Measurements from ENCODE around the gene NEK10.
A peak's percentile ranks its signal among the peaks of the same experiment; 100 is the strongest.
"Not testable (repeated sequence)": the region's sequence is repeated elsewhere in the genome, so short reads cannot be mapped to it uniquely, and the experiment has no call there.

Gene NEK10, protein sequence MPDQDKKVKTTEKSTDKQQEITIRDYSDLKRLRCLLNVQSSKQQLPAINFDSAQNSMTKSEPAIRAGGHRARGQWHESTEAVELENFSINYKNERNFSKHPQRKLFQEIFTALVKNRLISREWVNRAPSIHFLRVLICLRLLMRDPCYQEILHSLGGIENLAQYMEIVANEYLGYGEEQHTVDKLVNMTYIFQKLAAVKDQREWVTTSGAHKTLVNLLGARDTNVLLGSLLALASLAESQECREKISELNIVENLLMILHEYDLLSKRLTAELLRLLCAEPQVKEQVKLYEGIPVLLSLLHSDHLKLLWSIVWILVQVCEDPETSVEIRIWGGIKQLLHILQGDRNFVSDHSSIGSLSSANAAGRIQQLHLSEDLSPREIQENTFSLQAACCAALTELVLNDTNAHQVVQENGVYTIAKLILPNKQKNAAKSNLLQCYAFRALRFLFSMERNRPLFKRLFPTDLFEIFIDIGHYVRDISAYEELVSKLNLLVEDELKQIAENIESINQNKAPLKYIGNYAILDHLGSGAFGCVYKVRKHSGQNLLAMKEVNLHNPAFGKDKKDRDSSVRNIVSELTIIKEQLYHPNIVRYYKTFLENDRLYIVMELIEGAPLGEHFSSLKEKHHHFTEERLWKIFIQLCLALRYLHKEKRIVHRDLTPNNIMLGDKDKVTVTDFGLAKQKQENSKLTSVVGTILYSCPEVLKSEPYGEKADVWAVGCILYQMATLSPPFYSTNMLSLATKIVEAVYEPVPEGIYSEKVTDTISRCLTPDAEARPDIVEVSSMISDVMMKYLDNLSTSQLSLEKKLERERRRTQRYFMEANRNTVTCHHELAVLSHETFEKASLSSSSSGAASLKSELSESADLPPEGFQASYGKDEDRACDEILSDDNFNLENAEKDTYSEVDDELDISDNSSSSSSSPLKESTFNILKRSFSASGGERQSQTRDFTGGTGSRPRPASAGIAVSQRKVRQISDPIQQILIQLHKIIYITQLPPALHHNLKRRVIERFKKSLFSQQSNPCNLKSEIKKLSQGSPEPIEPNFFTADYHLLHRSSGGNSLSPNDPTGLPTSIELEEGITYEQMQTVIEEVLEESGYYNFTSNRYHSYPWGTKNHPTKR

DNA sequence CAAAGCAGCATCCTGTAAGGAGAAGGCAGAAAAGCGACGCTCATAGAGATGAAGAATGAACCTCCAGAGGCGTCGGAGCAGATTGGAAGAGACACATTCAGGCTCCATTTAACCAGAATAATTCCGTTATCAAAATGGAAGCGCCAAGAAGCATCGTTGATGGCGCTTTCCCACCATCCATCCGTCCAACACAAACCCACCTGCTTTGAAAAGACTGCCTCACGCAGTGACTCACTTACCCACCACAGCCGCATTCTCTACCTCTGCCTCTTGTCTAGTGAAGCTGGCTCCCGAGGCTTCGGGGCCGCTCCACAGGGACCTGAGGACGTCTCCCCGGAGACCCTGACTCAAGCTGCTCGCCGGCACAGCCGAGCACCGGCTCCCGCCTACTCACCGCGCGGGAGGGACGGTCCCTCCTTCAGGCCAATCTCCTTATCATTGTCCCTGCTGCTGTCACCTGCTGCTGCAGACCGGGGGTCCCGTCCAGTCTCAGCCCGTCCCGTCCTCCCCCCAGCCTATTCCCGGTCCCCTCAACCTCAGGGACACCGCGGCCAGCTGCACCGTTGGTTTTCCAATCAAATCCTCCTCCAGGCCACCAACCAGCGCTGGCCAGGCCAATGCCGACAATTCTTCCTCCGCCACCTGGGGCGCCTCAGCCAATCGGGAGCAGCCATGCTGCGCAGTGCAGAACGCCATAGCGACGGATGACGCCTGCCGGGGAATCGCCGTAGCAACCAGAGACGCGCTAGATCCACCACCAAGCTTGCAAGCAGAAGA is at the start of gene NEK10:
NEK10 (minus strand) TSS at position 553 of the 777 bp plus-strand sequence. CDS start 16,501 bp downstream, outside the sequence.
- peak; percentile 78 to 81 for DNase-seq (ENCODE audit: low read depth in 2 of 2)

DNA sequence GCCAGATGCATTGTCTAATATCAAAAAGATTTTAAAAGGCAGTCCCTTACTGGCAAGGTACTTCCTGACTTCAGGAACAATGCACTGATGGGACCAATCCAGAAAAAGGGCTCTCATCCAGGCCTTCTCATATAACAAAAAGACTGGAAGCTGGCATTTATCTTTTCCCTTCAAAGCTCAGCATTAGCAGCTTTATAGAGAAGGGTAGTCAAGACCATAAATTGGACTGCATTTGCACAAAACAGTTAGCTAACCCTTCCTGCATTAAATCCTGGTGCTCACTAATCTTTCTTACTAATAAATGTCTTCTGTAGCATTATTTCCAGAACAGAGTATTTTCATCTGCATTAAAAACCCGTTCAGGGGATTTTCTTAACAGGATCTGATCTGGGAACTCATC is 46.0 kb upstream of the NEK10 start:
- DNase-seq (ENCODE audit: low read depth in 2 of 2), result no peak

DNA sequence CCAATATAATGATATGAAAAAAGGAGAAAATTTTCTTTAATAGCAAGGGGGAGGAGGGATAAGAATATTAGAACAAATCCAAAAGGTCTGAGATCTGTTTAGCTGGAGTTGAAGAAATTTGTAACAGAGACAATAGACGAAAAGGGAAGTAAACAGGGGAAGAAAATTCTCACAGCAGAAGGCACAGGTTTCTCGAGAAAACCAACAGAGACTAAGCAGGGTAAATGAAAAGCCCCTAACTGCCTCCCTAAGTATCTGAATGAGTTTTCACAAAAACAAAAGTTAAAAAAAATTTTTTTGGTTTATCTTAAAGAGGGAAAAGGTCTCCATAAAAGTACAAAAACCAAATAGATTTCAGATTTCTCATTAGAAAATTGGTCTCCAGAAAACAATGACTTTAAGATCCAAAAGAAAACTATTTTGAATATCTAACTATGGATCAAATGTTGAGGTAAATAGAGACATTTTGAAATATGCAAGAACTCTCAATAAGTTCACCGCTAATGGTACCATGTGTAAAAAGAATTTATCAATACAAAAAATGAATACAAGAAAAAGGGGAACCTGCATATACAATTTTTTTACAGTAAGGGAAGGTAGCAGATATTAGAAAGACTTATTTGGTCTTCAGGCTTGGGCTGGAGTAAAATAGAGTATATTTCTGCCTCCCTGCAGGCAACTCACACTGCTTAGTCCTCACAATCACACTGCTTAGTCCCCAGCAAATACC is 23.9 kb upstream of the NEK10 start:
- DNase-seq (ENCODE audit: low read depth in 2 of 2), result no peak

DNA sequence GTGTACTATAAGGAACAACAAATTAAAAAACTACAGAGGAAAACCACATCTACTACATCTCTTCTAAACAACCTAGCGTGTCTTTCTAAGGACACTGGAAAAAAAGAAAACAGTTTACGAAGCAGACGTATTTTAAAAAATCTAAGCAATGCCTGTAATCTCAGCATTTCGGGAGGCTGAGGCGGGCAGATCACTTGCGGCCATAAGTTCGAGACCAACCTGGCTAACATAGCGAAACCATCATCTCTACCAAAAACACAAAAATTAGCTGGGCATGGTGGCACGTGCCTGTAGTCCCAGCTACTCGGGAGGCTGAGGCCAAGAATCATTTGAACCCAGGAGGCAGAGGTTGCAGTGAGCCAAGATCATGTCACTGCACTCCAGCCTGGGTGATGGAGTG is 23.2 kb upstream of the NEK10 start:
- DNase-seq (ENCODE audit: low read depth in 2 of 2), result not testable (repeated sequence)

DNA sequence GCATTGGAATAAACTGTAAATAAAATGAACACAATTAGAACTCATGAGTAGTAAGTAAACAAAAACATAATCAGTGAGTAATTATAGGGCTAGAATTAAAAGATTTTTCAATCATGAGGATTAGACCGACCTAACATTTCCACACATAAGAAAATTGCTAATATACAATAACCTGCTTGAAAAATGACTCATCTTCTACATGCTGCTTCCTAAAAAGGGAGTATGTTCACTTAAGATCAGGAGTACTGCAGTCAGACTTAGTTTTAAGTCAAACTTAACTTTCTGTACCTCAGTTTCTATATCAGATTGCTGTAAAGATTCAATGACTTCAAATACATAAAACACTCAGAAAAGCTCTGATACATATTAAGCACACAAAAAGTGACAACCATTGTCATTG is 22.6 kb upstream of the NEK10 start:
- no peak for DNase-seq (ENCODE audit: low read depth in 2 of 2)

DNA sequence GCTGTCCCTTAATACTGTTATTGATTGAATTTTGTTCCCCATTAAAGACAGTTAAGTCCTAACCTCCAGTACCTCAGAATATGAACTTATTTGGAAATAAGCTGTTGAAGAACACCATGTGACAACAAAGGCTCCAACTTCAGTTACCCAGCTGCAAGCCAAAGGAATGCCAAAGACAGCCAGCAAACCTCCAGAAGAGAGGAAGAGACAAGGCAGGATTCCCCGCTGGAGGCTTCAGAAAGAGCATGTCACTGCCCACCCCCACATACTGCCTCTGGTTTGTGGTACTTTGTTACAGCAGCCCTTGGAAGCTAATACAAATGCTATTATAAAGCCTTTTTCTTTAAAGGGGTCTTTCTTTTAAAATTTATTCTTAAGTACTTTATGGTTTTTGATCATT is 18.4 kb upstream of the NEK10 start:
- no peak for DNase-seq (ENCODE audit: low read depth in 2 of 2)

DNA sequence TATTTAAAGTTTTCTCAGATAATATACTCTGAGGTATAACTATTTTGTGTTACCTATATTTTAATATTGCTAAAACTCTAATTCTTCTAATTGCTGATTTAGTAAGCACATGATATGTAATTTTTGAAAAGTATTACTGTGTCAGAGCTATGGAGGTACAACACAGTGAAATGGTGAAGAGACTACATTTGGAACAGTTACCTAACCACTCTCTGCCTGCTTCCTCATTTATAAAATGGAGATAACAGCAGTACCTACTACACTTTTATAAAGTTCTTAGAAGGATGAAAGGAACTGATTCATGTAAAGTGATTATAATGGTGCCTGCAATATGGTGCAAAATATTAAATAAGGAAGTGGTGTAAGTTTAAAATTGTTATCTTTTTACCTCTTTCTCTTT is 16.3 kb upstream of the NEK10 start:
- DNase-seq (ENCODE audit: low read depth in 2 of 2), result no peak

DNA sequence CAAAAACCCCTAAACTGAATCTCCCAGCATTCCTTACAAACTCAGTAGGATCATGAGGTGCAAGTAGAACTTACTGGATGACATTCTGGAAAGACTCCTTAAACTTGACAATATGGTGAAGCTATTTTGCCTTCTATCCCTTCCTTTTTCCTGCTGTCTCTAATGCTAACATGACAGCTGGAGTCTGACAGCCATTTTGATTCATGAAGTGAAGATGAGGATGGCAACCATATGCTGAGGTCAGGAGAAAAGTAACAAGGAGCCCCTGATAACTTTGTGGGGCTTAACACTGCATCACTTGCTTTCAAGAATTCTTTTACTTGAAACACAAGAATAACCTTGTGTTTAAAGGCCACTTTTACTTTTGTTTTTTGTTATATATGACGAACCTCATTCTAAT is 15.0 kb upstream of the NEK10 start:
- DNase-seq (ENCODE audit: low read depth in 2 of 2), result no peak

DNA sequence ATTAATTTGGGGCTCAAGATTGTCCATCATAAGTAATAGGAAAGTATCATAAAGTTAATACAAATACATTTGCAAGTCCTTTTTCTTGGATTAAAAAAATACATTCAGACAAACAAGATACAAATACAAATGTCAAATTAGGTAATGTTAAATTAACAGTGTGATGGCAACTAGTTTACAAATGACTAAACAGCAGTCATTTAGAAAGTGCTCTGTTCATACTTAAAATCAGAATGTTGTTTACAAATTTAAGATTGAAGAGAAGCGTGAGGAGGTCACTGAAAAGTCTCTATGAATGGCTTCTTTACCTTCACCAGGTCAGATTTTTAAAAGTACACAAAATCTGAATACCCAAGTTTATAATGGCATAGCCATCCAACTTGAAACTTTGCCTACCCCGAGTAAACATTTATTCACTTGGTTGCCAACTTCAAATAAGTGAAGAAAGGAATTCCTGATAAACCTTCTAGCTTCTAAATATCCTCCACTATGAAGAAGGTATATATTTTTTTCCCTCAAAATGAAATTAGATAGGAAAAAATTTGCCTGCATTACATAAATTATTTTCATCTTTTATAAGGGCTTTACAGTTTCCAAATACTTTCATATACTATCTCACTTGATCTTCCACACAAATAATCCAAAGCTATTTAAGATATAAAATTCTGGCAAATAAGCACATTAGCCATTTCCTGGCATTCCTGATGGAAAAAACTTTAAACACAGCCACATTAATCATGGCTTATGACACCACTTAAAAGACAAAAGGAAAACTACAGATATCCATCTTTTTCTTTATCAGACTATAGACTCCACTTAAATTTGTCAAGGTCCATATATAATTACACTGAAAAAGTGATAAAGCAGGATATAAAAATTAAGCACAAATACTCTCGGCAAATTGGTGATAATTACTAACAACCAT is 11.5 kb upstream of the NEK10 start:
- DNase-seq (ENCODE audit: low read depth in 2 of 2), result no peak

DNA sequence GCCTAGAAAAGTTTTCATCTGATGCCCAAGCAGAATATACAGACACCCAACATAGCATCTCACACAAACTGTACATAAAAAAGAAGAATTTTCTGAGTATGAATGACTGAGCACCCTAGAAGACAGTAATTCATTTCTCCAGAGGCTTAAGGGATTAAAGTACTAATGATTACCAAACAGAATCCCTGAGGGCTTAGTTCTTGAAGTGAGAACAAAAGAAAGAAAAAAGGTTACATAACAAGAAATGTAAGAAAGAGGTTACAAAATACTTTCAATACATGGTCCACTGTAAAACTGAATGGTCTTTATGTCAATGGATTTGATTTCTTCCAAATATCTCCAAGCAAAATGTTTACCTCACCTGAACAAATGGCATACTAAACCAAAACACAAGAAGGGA is 9.1 kb upstream of the NEK10 start:
- DNase-seq (ENCODE audit: low read depth in 2 of 2), result no peak

DNA sequence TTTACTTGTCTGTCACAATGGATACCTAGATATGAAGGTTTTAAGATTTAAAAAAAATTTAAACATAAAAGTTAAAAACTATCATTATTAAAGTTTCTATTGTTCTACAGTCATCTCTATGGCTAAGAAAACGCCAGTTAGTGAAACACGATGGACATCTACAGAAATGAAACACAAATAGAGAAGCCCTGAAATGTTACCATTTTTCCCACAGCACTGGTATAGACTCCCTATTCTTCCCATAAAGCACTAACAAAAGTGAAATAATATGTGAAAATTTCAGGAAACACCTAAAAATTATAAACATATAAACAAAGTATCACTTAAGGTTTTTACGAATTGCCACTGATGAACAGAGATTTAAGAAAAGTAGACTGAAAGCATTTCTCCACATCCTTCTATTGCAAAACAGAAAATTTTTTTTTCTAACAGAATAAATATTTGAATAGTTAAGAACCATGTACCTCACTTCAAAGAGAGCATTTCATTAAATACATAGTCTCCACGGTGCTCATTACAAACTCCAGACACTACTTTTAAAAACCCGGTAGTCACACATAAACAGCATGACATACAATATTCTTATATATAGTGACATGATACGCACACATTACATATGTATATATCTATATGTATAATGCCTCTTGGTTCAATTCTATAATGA is 7.1 kb upstream of the NEK10 start:
- DNase-seq (ENCODE audit: low read depth in 2 of 2), result no peak

DNA sequence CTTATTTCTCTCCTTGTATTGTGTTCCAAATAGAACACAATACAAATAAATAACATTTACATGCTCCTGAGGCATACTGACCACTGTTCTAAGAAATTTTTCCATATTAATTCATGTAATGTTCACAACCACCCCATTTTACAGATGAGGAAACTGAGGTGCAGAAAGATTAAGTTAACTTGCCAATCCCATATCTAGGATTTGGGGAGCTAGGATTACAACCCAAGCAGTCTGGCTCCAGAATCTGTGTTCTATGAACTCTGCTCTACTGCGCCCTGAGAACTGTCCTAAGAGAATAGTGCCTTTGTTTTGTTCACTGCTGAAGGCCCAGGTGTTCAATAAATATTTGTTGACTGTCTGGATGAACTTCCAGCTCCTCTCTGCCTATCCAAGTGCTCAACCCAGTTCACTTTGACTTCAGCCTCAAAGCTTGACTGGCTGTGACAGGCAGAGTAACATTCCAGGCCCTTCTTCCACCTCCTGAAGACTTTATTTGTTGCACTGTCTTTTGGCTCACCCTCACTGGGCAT is 3.1 kb downstream of the NEK10 start:
- DNase-seq (ENCODE audit: low read depth in 2 of 2), result no peak

DNA sequence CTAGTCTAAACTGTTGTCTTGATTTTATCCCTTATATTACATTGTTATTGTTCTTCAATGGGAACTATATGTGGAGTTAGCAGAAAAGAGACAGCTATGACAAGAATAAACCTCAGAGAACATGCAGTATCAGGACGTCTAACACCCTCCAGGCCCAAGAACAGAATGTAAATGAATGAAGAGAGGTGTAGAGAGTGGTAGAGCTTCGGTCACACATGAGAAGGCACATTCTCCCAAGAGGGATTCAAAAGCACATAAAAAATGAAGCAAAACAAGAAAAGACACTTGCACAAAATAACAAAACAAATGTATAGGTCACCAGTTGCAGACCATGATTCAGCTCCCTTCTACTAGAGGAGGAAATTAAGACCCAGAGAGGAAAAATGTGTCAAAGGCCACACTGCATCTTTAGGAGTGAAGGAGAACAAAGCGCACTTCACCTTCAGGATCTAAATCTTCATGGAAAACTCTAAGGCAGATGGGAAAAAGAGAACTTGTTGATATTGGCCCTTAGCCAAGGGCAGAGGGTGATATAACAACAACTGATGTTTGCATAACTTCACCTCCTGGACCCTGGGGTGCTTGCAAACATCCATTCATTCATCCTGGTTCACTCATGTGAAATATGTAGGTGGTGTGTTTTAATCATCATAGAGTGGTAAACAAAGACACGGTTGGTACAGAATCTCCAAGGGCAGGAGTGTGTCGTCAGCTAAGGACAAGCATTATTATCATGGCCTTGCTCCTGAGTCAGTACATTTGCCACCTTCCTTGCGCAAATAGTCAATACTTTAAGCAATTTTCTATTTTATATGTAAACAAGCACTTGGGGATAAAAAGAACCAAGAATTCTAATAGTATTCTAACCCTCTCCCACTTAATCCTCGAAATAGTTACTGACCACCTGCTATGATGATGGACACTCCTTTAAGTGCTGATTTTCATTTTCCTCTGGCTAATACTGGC is 8.8 kb downstream of the NEK10 start:
- no peak for DNase-seq (ENCODE audit: low read depth in 2 of 2)

DNA sequence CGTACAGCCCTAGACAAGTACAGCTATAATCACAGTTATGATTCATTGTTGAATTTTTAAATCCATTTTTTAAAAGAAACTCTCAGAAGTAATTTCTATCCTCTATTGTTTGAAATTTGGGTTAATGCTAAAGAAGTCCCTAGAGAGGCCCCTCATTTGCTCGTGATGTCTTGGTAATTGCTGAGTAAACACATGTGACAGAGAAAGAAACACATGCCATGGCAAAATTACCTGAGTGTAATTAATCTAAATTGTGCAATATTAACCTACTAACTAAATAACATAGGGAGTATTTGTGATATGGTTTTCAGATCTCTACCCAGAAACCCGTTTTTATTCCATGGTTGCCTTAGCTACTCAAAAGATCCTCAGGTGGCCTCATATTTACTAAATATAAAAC is 10.8 kb downstream of the NEK10 start:
- no peak for DNase-seq (ENCODE audit: low read depth in 2 of 2)

DNA sequence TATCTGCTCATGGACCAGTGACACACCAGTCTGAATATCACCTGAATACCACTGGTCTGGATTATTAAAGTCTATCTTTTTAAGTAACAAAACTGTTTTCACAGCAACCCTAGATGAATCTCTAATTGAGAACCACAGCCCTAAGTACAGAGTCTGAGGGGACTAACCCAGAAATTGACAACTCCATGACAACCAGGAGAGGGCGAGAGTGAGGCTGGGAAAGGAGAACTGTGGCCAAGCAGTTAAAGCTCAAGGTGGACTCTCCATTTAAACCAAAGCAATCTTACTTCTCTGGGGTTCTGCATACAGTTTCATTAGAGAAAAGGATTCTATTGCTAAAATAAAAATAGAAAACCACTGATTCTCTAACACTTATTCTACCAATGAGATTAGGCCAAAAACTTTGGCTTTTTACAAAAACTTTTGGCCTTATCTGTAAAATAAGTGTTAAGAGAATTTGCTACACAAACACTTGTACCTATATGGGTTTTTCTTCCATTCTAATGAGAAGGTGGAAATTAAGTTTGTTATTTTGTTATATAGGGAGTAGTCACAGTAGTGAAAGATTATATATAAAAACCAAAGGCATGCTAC is 11.4 kb downstream of the NEK10 start:
- DNase-seq (ENCODE audit: low read depth in 2 of 2), result peak; percentile 13 to 37

DNA sequence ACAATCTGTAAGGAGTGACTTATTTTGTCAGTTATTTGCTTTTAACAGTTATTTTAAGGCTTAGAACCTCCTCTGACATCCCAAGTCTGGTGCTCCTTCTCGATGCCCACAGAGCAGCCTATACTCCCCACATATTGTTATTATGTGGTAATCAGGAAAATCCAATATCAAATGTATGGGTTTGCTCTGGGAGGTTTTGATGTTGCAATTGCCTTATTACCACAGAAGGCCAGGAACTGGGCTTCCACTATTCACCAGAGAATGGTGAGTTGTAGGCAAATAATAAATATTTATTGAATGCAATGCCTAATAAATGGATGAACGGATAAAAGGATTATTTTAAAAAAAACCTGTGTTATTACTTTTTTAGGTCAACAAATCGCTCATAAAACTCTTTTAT is 12.2 kb downstream of the NEK10 start:
- DNase-seq (ENCODE audit: low read depth in 2 of 2), result no peak

DNA sequence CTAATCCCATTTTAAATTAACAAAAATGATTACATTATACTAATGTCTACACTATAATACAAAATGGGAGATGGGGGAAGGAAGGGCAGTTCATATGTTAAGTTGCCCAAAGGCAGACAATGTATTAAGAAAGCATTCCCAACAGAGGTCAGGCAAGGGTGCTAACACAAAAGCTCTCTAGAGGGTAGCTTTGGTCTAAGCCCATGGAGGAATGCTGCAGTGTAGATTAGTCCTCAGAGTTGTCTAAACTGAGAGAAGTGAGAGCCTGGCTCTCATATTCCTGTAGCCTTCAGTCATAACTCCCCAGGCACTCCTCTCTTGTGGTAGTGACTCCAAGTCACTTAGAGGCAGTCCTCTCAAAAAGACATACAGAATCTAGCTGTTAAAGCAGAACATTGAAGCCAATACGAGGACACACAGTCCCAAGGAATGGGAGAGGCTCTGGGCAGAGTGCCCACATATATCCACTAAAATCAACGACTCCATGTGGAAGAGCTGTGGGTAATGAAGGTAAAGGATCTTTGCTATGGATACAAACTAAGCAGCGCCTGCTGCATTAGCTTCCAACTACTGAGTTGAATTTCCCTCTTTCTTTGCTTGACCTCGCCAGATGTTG is 14.5 kb downstream of the NEK10 start:
- no peak for DNase-seq (ENCODE audit: low read depth in 2 of 2)
